H1 (cell line): Measurements from ENCODE around the gene ARFGEF3. TPM values are rescaled to one million over a fixed set of nuclear protein-coding genes. Genes with fewer than 3 reads are reported as not detected.

Experiments used
- CTCF ChIA-PET: fragments of 300-600 bp; sonication (Branson Sonifier 250); formaldehyde crosslinking; loops from one replicate; lab custom pipeline; 2021; ENCODE audit not compliant: partially characterized antibody; lab: Charles Lee
- POLR2A ChIA-PET: fragments of 300-600 bp; sonication (Branson Sonifier 250); formaldehyde crosslinking; loops from one replicate; lab custom pipeline; 2021; ENCODE audit warnings: inconsistent platforms; ENCODE audit not compliant: partially characterized antibody; lab: Charles Lee
- DNase-seq, 2 experiments: peaks; one replicate each; pipeline versions ENCODE4 v3.0.0 to v3.0.0-alpha.2; 2010 to 2022; ENCODE audit warnings: low spot score in 2 of 2, low read depth in 1 of 2, mixed read lengths in 1 of 2
- FAIRE-seq: peaks from 2 replicates; lab custom pipeline; 2011; peaks lifted over from hg19 to GRCh38; lab: Jason Lieb, UNC
- H2AFZ ChIP-seq: 2 replicates; pipeline ENCODE4 v1.8.1; 2012; ENCODE audit warnings: low read length, inconsistent platforms
- H2AK5ac ChIP-seq: 2 replicates; pipeline ENCODE4 v1.6.1; 2013; ENCODE audit warnings: low read depth, low read length
- H2BK120ac ChIP-seq: replicated peaks from 2 replicates; pipeline ENCODE3; 2013; ENCODE audit warnings: low read depth, low read length, inconsistent platforms
- H2BK12ac ChIP-seq: 2 replicates; pipeline ENCODE4 v1.6.1; 2013; ENCODE audit warnings: low read depth, low read length
- H2BK15ac ChIP-seq: 2 replicates; pipeline ENCODE4 v1.6.1; 2013; ENCODE audit warnings: low read length
- H2BK20ac ChIP-seq: 2 replicates; pipeline ENCODE4 v1.6.1; 2013; ENCODE audit warnings: low read length
- H2BK5ac ChIP-seq: 2 replicates; pipeline ENCODE4 v1.6.1; 2013; ENCODE audit warnings: low read depth, low read length
- H3K14ac ChIP-seq: 2 replicates; pipeline ENCODE4 v1.6.1; 2013; ENCODE audit warnings: inconsistent platforms; ENCODE audit not compliant: insufficient read length
- H3K18ac ChIP-seq: 2 replicates; pipeline ENCODE4 v1.6.1; 2013; ENCODE audit warnings: low read length; ENCODE audit errors: extremely low read depth
- H3K23ac ChIP-seq: 2 replicates; pipeline ENCODE4 v1.6.1; 2013; ENCODE audit warnings: inconsistent platforms; ENCODE audit not compliant: insufficient read length
- H3K23me2 ChIP-seq: 2 replicates; pipeline ENCODE4 v1.6.1; 2013; ENCODE audit warnings: low read depth, low read length
- H3K27ac ChIP-seq: 2 replicates; pipeline ENCODE4 v1.6.1; 2011; ENCODE audit warnings: low read depth, low read length, inconsistent platforms
- H3K27me3 ChIP-seq, 4 experiments: replicated peaks in 1 of 4; 1 replicate in 1 of 4; 2 replicates in 3 of 4; pipeline versions ENCODE4 v1.6.1 to v1.8.1; 2011 to 2013; ENCODE audit warnings: low read length in 3 of 4, mild to moderate bottlenecking in 3 of 4, inconsistent platforms in 2 of 4, mixed read lengths in 2 of 4, moderate library complexity in 1 of 4; ENCODE audit not compliant: control insufficient read depth in 3 of 4, insufficient read depth in 3 of 4; ENCODE audit errors: extremely low read depth in 1 of 4
- H3K36me3 ChIP-seq, 4 experiments: 2 replicates each; pipeline versions ENCODE4 v1.6.1 to v1.8.1; 2011 to 2013; ENCODE audit warnings: mild to moderate bottlenecking in 4 of 4, low read length in 3 of 4, moderate library complexity in 2 of 4, control low read depth in 1 of 4, inconsistent platforms in 1 of 4; ENCODE audit not compliant: insufficient read depth in 4 of 4, control insufficient read depth in 2 of 4
- H3K4ac ChIP-seq: replicated peaks from 2 replicates; pipeline ENCODE3; 2013; ENCODE audit warnings: low read length, low read depth, mixed read lengths, inconsistent platforms; ENCODE audit not compliant: insufficient read length
- H3K4me1 ChIP-seq, 4 experiments: replicated peaks in 1 of 4; 1 replicate in 1 of 4; 2 replicates in 3 of 4; pipeline versions ENCODE4 v1.6.1 to v1.8.1; 2011 to 2013; ENCODE audit warnings: low read length in 3 of 4, inconsistent platforms in 2 of 4, mixed read lengths in 1 of 4; ENCODE audit not compliant: insufficient read depth in 4 of 4, control insufficient read depth in 3 of 4
- H3K4me2 ChIP-seq, 2 experiments: 2 replicates each; pipeline versions ENCODE4 v1.6.1 to v1.8.1; 2011 to 2013; ENCODE audit warnings: low read depth in 2 of 2, low read length in 2 of 2, control low read depth in 1 of 2, inconsistent platforms in 1 of 2, mild to moderate bottlenecking in 1 of 2; ENCODE audit not compliant: insufficient read depth in 1 of 2
- H3K4me3 ChIP-seq, 4 experiments: fragments of 200-600, 300-600 bp in 1 of 4; sonication (generic), shearing (Covaris generic), sonication (Bioruptor Twin) in 1 of 4; 2 replicates each; pipeline versions ENCODE4 v1.5.1 to v1.8.1; 2011 to 2016; ENCODE audit warnings: low read length in 4 of 4, low read depth in 3 of 4, control low read depth in 2 of 4, inconsistent platforms in 2 of 4, mild to moderate bottlenecking in 2 of 4, mixed read lengths in 1 of 4, moderate library complexity in 1 of 4; ENCODE audit not compliant: insufficient read depth in 2 of 4; ENCODE audit errors: extremely low read depth in 1 of 4
- H3K56ac ChIP-seq: replicated peaks from 2 replicates; pipeline ENCODE3; 2013; ENCODE audit warnings: low read depth, mild to moderate bottlenecking, mixed read lengths, low read length, inconsistent platforms; ENCODE audit not compliant: insufficient read length
- H3K79me1 ChIP-seq: 2 replicates; pipeline ENCODE4 v1.6.1; 2013; ENCODE audit warnings: low read depth, low read length, control low read depth
- H3K79me2 ChIP-seq, 2 experiments: 2 replicates each; pipeline versions ENCODE4 v1.6.1 to v1.8.1; 2012 to 2013; ENCODE audit warnings: low read length in 2 of 2, mild to moderate bottlenecking in 2 of 2, inconsistent platforms in 1 of 2; ENCODE audit not compliant: insufficient read depth in 2 of 2, control insufficient read depth in 1 of 2
- H3K9ac ChIP-seq, 4 experiments: replicated peaks in 1 of 4; 1 replicate in 1 of 4; 2 replicates in 3 of 4; pipeline versions ENCODE4 v1.6.1 to v1.8.1; 2011 to 2013; ENCODE audit warnings: low read depth in 3 of 4, low read length in 3 of 4, control low read depth in 2 of 4, mild to moderate bottlenecking in 2 of 4, moderate library complexity in 2 of 4, inconsistent platforms in 1 of 4; ENCODE audit errors: extremely low read depth in 1 of 4
- H3K9me3 ChIP-seq, 2 experiments: 2 replicates each; pipeline versions ENCODE4 v1.6.1 to v1.8.1; 2012 to 2013; ENCODE audit warnings: mild to moderate bottlenecking in 2 of 2, moderate library complexity in 2 of 2, control low read depth in 1 of 2, inconsistent platforms in 1 of 2, low read depth in 1 of 2, low read length in 1 of 2, mixed read lengths in 1 of 2; ENCODE audit not compliant: insufficient read depth in 2 of 2
- H4K20me1 ChIP-seq, 2 experiments: replicated peaks in 1 of 2; 2 replicates each; pipeline versions ENCODE3 to v1.8.1; 2011 to 2013; ENCODE audit warnings: inconsistent platforms in 2 of 2, low read length in 2 of 2, mild to moderate bottlenecking in 1 of 2; ENCODE audit not compliant: insufficient read depth in 2 of 2, control insufficient read depth in 1 of 2
- H4K5ac ChIP-seq: 2 replicates; pipeline ENCODE4 v1.6.1; 2013; ENCODE audit warnings: low read length, low read depth, mixed read lengths, inconsistent platforms; ENCODE audit not compliant: insufficient read length
- H4K8ac ChIP-seq: 2 replicates; pipeline ENCODE4 v1.8.0; 2013; ENCODE audit warnings: mild to moderate bottlenecking, moderate library complexity, low read length, inconsistent platforms; ENCODE audit not compliant: insufficient read depth; ENCODE audit errors: extremely low read depth
- H4K91ac ChIP-seq: replicated peaks from 2 replicates; pipeline ENCODE3; 2013; ENCODE audit warnings: low read length, mixed read lengths, inconsistent platforms; ENCODE audit not compliant: insufficient read length
- ATF2 ChIP-seq: IDR thresholded peaks from 2 replicates; pipeline ENCODE4 v1.6.1; 2012; ENCODE audit warnings: low read length, inconsistent platforms
- BCL11A ChIP-seq, 2 experiments: IDR thresholded peaks; one replicate each; pipeline ENCODE4 v1.6.1; 2011; ENCODE audit warnings: low read depth in 2 of 2, low read length in 2 of 2, mild to moderate bottlenecking in 2 of 2
- BRCA1 ChIP-seq: IDR thresholded peaks from 2 replicates; pipeline ENCODE4 v1.6.1; 2012; ENCODE audit warnings: low read depth, low read length, improper control_type of control experiment
- EP300 ChIP-seq, 2 experiments: IDR thresholded peaks; 1 replicate in 1 of 2; 2 replicates in 1 of 2; pipeline ENCODE4 v1.6.1; 2011 to 2012; ENCODE audit warnings: low read depth in 2 of 2, low read length in 2 of 2, mild to moderate bottlenecking in 2 of 2, borderline replicate concordance in 1 of 2, inconsistent platforms in 1 of 2, moderate library complexity in 1 of 2
- KDM1A ChIP-seq: fragments of 200-600, 300-600 bp; sonication (generic); IDR thresholded peaks from 2 replicates; pipeline ENCODE4 v1.7.1; 2016; ENCODE audit warnings: mild to moderate bottlenecking, low read length, borderline replicate concordance
- PHF8 ChIP-seq: fragments of 200-600 bp; sonication (generic); conservative IDR thresholded peaks from 2 replicates; pipeline ENCODE4 v1.7.1; 2012; ENCODE audit warnings: low read depth, mild to moderate bottlenecking, inconsistent platforms, low read length, moderate library complexity
- POLR2AphosphoS5 ChIP-seq: IDR thresholded peaks from 2 replicates; pipeline ENCODE4 v1.6.1; 2011; ENCODE audit warnings: low read depth, low read length
- POU5F1 ChIP-seq: IDR thresholded peaks from 2 replicates; pipeline ENCODE4 v1.6.1; 2011; ENCODE audit warnings: low read depth, mild to moderate bottlenecking, low read length, moderate library complexity
- YY1 ChIP-seq: IDR thresholded peaks from 2 replicates; pipeline ENCODE4 v1.6.1; 2011; ENCODE audit warnings: low read depth, mild to moderate bottlenecking, low read length
- WGBS, 2 experiments: shearing (Covaris generic) in 1 of 2; methylation state at CpG; one replicate each; pipeline versions ENCODE4 v1.1.6 to v1.1.7; 2013 to 2015; ENCODE audit warnings: low lambda C conversion rate in 2 of 2, mixed read lengths in 2 of 2, inconsistent platforms in 1 of 2, low coverage in 1 of 2, missing lambda C conversion rate in 1 of 2; ENCODE audit not compliant: insufficient replicate concordance in 2 of 2, insufficient coverage in 1 of 2, insufficient read length in 1 of 2; ENCODE audit errors: extremely low coverage in 1 of 2, missing lambda C conversion rate in 1 of 2; 5-methylcytosine and 5-hydroxymethylcytosine counted together
- polyA plus RNA-seq, 7 experiments: library from polyadenylated mRNA; depleted of rRNA in 3 of 7; stranded (reverse) in 5 of 7; unstranded in 2 of 7; fragments of >200 nt in 5 of 7; fragments of 200-250 nt in 2 of 7; gene quantifications; 1 replicate in 5 of 7; 2 replicates in 1 of 7; 4 replicates in 1 of 7; pipeline versions ENCODE4 v1.2.1 to v1.2.3, GENCODE V29; 2011 to 2013; ENCODE audit warnings: missing spikeins in 2 of 7, mixed read lengths in 2 of 7
- total RNA-seq: library from RNA; stranded (reverse); fragmentation: NEBNext Ultra II Directional; extraction: Animal tissue kit (Norgen Biotek cat#: 25700); gene quantifications from 2 replicates; pipeline ENCODE4 v1.2.1, GENCODE V29; 2021

ARFGEF3 gene
- total and polyA plus RNA-seq, 2 of the 8 experiments (the other 6 are each of a cell fraction or from before 2014, with no cell fraction given): 5.8 to 23.2 TPM

GRCh38 chr6:138383776-138384175 lies 222.0 kb downstream of the ARFGEF3 start:
- no peak overlapping the region for H3K23ac ChIP-seq
- no peak overlapping the region for H3K56ac ChIP-seq
- DNase-seq: no peak
- no peak overlapping the region for H2AK5ac ChIP-seq
- no peaks in the 10 kb centered on the region for H3K36me3 ChIP-seq
- no peaks in the 10 kb centered on the region for H3K9me3 ChIP-seq
- peaks cover 0 to 5% (median 0%) of the 10 kb centered on the region in 4 experiments; a peak in 4 of 7 replicates for H3K4me1 ChIP-seq
- ChIA-PET CTCF (interaction anchor here (0.9 to 2.5 kb wide), 6 partner anchors 10 to 268 kb away, joined by 3 to 8 read pairs (median 4); partner anchors contain the start of gene HEBP2), POLR2A (interaction anchor here (0.8 to 1.6 kb wide), 2 partner anchors 9 to 21 kb away, joined by 3 read pairs; partner anchors contain the start of gene HEBP2)
- H3K14ac ChIP-seq: no peak overlapping the region
- no peak for FAIRE-seq
- H2BK15ac ChIP-seq: no peak overlapping the region
- H2BK12ac ChIP-seq: no peak overlapping the region
- no peaks in the 10 kb centered on the region for H3K79me2 ChIP-seq
- no peak overlapping the region for H3K27ac ChIP-seq
- no peak overlapping the region for H3K9ac ChIP-seq
- no peak overlapping the region for H2BK20ac ChIP-seq
- H3K4me2 ChIP-seq: no peak overlapping the region
- no peak overlapping the region for H2BK5ac ChIP-seq
- H3K4me3 ChIP-seq: no peak overlapping the region
- H3K79me1 ChIP-seq: no peaks in the 10 kb centered on the region
- H3K23me2 ChIP-seq: no peaks in the 10 kb centered on the region
- H3K4ac ChIP-seq: no peak overlapping the region
- no peaks in the 10 kb centered on the region for H4K20me1 ChIP-seq
- no peaks in the 10 kb centered on the region for H3K27me3 ChIP-seq
- no peak overlapping the region for H4K5ac ChIP-seq
- no peak overlapping the region for H2AFZ ChIP-seq
- WGBS, 2 experiments: 88% methylated on average over 3 of the region's 3 CpGs; no CpG with 5 or more reads in 1 of the 2 experiments
- no peak overlapping the region for H4K8ac ChIP-seq
- H4K91ac ChIP-seq: no peak overlapping the region
- no peak overlapping the region for H2BK120ac ChIP-seq
- H3K18ac ChIP-seq: no peak overlapping the region
- no peak for TF ChIP-seq POU5F1
- TF ChIP-seq BRCA1: no peak
- TF ChIP-seq PHF8: no peak
- TF ChIP-seq POLR2AphosphoS5: no peak
- no peak for TF ChIP-seq ATF2
- TF ChIP-seq YY1: no peak
- no peak for TF ChIP-seq EP300 (IDR thresholded peaks at IDR 0.05; ENCODE audit: borderline replicate concordance in 1 of 2, low read depth in 2 of 2, low read length in 2 of 2)
- no peak for TF ChIP-seq BCL11A (IDR thresholded peaks at IDR 0.05; ENCODE audit: low read depth in 2 of 2, low read length in 2 of 2)
- TF ChIP-seq KDM1A: no peak
